Ishikawa (cell line): Measurements from ENCODE around the gene RAB11FIP4.

ENCODE experiments used
- CEBPB ChIP-seq: IDR thresholded peaks from 2 replicates; pipeline ENCODE4 v1.6.1; 2012
- CREB1 ChIP-seq: IDR thresholded peaks from 2 replicates; pipeline ENCODE4 v1.6.1; 2012; ENCODE audit warnings: low read depth
- EGR1 ChIP-seq: IDR thresholded peaks from 2 replicates; pipeline ENCODE4 v1.6.1; 2012
- EP300 ChIP-seq: IDR thresholded peaks from 2 replicates; pipeline ENCODE4 v1.6.1; 2012; ENCODE audit warnings: borderline replicate concordance
- MAX ChIP-seq: IDR thresholded peaks from 2 replicates; pipeline ENCODE4 v1.6.1; 2012
- NFIC ChIP-seq: IDR thresholded peaks from 2 replicates; pipeline ENCODE4 v1.6.1; 2012
- RAD21 ChIP-seq: IDR thresholded peaks from 2 replicates; pipeline ENCODE4 v1.6.1; 2012; ENCODE audit warnings: low read depth
- REST ChIP-seq: IDR thresholded peaks from 2 replicates; pipeline ENCODE4 v1.6.1; 2012; ENCODE audit warnings: low read depth, mild to moderate bottlenecking
- TCF12 ChIP-seq: IDR thresholded peaks from 2 replicates; pipeline ENCODE4 v1.6.1; 2012; ENCODE audit warnings: low read depth
- ZBTB7A ChIP-seq: IDR thresholded peaks from 2 replicates; pipeline ENCODE4 v1.6.1; 2012; ENCODE audit warnings: low read depth

DNA sequence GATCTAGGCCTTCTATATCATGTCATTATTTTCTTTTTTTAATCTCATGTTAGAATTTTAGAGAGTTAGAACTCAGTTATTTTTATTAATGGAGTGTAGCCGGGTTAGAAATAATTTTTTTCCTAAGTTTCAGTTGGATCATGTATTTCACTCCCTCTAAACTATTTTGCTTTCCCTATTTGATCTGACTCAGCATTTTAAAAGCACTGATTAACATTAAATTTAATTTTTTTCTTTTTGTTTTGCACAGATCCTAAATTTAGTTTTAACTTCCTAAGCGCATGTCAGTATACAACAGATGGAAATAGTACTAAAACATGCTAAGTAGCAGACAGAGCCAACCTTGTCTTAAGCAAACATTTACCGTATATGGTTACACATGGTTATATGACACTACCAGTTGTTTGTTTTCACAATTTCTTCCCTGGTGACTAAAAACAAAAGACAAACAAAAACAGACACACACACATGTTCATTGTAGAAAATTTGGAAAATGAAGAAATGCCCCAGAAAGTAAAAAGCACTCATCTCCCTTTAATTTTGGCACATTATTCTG lies 33.6 kb upstream of the RAB11FIP4 start:
- TF ChIP-seq RAD21 = no peak
- TF ChIP-seq EGR1 = no peak
- TF ChIP-seq NFIC = no peak
- no peak for TF ChIP-seq TCF12
- no peak for TF ChIP-seq MAX
- no peak for TF ChIP-seq EP300
- TF ChIP-seq ZBTB7A = no peak
- no peak for TF ChIP-seq REST
- TF ChIP-seq CREB1 = no peak
- no peak for TF ChIP-seq CEBPB
